D721Med (cell line): Measurements from ENCODE around the gene TAL2.

Experiments used
- DNase-seq: peaks from one replicate; pipeline ENCODE4 v3.0.0; 2011; ENCODE audit warnings: low spot score; ENCODE audit not compliant: insufficient read length
- FAIRE-seq: peaks from 2 replicates; lab custom pipeline; 2011; peaks lifted over from hg19 to GRCh38; lab: Jason Lieb, UNC
- TF ChIP-seq, protein P1 (sequence below): IDR thresholded peaks from 2 replicates; pipeline ENCODE4 v1.5.1; 2012; ENCODE audit warnings: mild to moderate bottlenecking, control low read depth; ENCODE audit not compliant: insufficient read depth; ENCODE audit errors: missing control alignments

TAL2 gene

DNA sequence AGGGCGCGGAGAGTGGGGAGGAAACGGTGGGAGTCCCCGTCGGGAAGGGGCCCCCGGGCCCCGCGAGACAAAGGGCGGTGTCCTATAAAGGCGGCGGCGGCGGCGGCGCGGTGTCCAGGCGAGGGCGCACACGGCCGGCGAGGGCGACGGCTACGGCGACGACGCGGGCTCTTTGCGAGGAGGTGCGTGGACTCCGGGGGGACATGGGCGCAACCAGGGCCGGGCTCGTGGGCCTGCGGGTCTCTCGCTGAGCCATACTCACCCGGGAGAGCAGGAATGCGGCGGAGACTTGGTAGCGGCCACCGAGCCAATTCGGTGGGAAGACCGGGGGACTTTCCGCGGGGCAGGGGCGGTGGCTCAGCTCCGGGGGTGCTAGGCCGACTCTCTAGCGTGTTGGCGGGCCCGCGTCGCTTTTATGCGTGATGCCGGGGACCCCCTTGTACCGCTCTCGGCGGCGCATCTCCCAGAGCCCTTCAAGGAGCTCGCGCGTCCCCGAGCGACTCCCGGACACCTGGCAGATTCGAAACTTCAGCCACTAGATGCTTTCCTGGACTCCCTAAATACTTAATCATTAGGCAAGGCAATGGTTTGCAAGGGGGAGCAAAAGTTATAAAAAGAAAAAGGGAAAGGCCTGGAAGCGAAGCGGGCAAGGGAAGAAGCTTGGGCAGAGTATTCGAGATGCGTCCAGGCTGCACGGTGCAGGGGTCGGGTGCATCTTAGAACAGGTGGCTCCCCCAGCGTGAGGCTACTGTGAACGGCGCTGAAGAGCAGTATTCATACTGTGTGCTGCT lies 5.9 kb upstream of the TAL2 start:
- FAIRE-seq (no peak), DNase-seq (peak; percentile 44)
- TF ChIP-seq, protein P1, sequence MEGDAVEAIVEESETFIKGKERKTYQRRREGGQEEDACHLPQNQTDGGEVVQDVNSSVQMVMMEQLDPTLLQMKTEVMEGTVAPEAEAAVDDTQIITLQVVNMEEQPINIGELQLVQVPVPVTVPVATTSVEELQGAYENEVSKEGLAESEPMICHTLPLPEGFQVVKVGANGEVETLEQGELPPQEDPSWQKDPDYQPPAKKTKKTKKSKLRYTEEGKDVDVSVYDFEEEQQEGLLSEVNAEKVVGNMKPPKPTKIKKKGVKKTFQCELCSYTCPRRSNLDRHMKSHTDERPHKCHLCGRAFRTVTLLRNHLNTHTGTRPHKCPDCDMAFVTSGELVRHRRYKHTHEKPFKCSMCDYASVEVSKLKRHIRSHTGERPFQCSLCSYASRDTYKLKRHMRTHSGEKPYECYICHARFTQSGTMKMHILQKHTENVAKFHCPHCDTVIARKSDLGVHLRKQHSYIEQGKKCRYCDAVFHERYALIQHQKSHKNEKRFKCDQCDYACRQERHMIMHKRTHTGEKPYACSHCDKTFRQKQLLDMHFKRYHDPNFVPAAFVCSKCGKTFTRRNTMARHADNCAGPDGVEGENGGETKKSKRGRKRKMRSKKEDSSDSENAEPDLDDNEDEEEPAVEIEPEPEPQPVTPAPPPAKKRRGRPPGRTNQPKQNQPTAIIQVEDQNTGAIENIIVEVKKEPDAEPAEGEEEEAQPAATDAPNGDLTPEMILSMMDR: peak; percentile 35

GRCh38 chr9:105658351-105658750 lies 3.9 kb upstream of the TAL2 start:
- DNase-seq (no peak), FAIRE-seq (no peak)
- TF ChIP-seq, protein P1: no peak

GRCh38 chr9:105661011-105661410 lies 1.2 kb upstream of the TAL2 start:
- no peak for DNase-seq
- TF ChIP-seq, protein P1: no peak
- no peak for FAIRE-seq

DNA sequence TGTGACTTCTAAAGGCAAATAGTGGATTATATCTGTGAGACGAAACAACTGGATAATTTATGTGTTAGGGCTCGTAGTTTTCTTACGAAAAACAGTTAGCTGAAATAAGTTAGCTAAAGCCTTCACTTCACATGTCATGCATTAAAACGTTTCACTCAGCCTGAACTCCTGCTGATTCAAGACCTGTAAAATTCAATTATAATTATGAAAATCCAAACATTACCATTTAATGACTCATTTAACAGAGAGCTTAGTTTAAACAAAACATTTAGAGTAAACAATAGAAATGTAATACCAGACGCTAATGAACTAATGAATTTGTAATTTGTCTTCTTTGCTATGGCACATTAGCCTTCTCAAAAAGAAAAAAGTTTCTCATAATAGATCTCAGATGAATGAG lies 1.7 kb downstream of the TAL2 start:
- FAIRE-seq: no peak
- TF ChIP-seq, protein P1: no peak
- DNase-seq: no peak

DNA sequence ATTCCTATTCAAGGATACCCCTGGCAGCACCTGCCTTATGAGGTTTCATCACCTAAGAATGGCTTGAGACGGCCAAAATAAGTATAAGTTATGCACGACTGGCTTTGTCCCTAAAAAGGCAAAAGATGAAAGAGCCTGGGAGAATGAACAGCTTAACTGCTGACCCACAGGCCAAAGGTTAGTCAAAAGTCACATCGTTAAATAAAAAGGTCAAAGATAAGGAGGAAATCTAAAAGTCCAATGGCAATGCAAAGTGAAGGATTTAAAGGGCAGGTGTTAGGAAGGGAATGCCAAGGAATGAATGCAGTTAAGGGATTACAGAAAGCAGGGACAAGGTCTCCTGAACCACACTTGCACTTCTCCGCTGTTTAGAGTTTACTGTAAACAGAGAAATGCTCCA lies 5.6 kb downstream of the TAL2 start:
- TF ChIP-seq, protein P1: no peak
- no peak for FAIRE-seq
- DNase-seq: no peak

GRCh38 chr9:105670315-105670714 lies 8.1 kb downstream of the TAL2 start:
- FAIRE-seq (no peak), DNase-seq (no peak)
- TF ChIP-seq, protein P1: no peak

DNA sequence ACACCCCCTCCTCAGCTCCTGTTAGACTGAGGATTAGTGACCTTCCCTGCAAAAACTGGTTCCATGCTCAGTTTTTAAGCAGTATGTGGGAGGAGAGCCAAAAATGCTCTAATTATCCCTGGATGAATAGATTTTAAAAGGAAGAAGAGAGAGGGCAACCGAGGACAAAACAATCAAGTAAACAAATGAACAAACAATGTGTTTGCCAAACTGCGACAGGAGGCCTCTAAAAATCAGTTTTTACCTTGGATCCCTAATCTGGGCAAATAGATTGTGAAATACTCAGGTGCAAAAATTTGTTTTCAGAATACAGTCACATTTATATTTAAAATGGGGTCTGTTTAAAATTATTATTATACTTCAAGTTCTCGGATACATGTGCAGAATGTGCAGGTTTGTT lies 8.5 kb downstream of the TAL2 start:
- FAIRE-seq (no peak), DNase-seq (no peak)
- TF ChIP-seq, protein P1: no peak
